ENCODE data around the gene COL18A1. TPM values are rescaled to one million over a fixed set of nuclear protein-coding genes. Genes with fewer than 3 reads are reported as not detected.
"Not testable (repeated sequence)": the region's sequence is repeated elsewhere in the genome, so short reads cannot be mapped to it uniquely, and the experiment has no call there.

COL18A1 gene
- total RNA-seq, 3 donors from 2014 or later (not counting 1 experiment from before 2014, with no cell fraction given), result 12.3 to 22.3 (median 12.7) TPM

GRCh38 chr21:45524756-45525152 lies 119.8 kb downstream of the COL18A1 start:
- no peak for TF ChIP-seq CTCF (IDR thresholded peaks at IDR 0.05)
- DNase-seq, result no peak
- Histone ChIP-seq H3K27ac (ENCODE audit: low read length) (no peak overlapping the region), H3K9me3 (ENCODE audit: control insufficient read depth, insufficient read depth, low read length) (no peaks in the 10 kb centered on the region), H3K4me3 (ENCODE audit: low read length) (no peak overlapping the region), H3K4me1 (ENCODE audit: control insufficient read depth, insufficient read depth, low read length) (no peaks in the 10 kb centered on the region), H3K36me3 (ENCODE audit: control insufficient read depth, insufficient read depth, low read length) (peaks cover 2% of the 10 kb centered on the region), H3K27me3 (ENCODE audit: control insufficient read depth, insufficient read depth, low read length) (no peaks in the 10 kb centered on the region)
- Mint-ChIP-seq H3K4me1 (no peaks in the 10 kb centered on the region), H3K36me3 (peaks cover 6% of the 10 kb centered on the region), H3K4me3 (no peak overlapping the region), H3K27me3 (ENCODE audit: low read depth in 2 of 2) (no peaks in the 10 kb centered on the region), H3K9me3 (peaks cover 2 to 3% of the 10 kb centered on the region in 2 donors), H3K27ac (no peak overlapping the region)
- 94% methylated on average over 11 of the region's 11 CpGs for WGBS (ENCODE audit: insufficient coverage)
- intact Hi-C loops (cut with micrococcal nuclease), result no loop called here
- ATAC-seq, result no peak

GRCh38 chr21:45525153-45525909 lies 120.4 kb downstream of the COL18A1 start:
- ATAC-seq (no peak), DNase-seq (no peak)
- intact Hi-C loops (cut with micrococcal nuclease), result no loop called here
- H3K9me3 ChIP-seq (ENCODE audit: control insufficient read depth, insufficient read depth, low read length), result no peaks in the 10 kb centered on the region
- no peak overlapping the region for H3K27ac Mint-ChIP-seq
- H3K27me3 ChIP-seq (ENCODE audit: control insufficient read depth, insufficient read depth, low read length), result no peaks in the 10 kb centered on the region
- no peak overlapping the region for H3K4me3 ChIP-seq (ENCODE audit: low read length)
- H3K4me1 ChIP-seq (ENCODE audit: control insufficient read depth, insufficient read depth, low read length), result no peaks in the 10 kb centered on the region
- H3K9me3 Mint-ChIP-seq, result no peaks in the 10 kb centered on the region
- H3K36me3 Mint-ChIP-seq, result peaks cover under 1% of the 10 kb centered on the region
- H3K4me1 Mint-ChIP-seq, result no peaks in the 10 kb centered on the region
- no peaks in the 10 kb centered on the region for H3K27me3 Mint-ChIP-seq (ENCODE audit: low read depth in 2 of 2)
- no peak overlapping the region for H3K4me3 Mint-ChIP-seq
- H3K36me3 ChIP-seq (ENCODE audit: control insufficient read depth, insufficient read depth, low read length), result peaks cover 4% of the 10 kb centered on the region
- no peak overlapping the region for H3K27ac ChIP-seq (ENCODE audit: low read length)
- 96% methylated on average over 29 of the region's 29 CpGs for WGBS (ENCODE audit: insufficient coverage)
- no peak for TF ChIP-seq CTCF (IDR thresholded peaks at IDR 0.05)

GRCh38 chr21:45525910-45526306 lies 120.9 kb downstream of the COL18A1 start:
- no peak overlapping the region for H3K4me3 Mint-ChIP-seq
- Histone ChIP-seq H3K9me3 (ENCODE audit: control insufficient read depth, insufficient read depth, low read length) (no peaks in the 10 kb centered on the region), H3K27ac (ENCODE audit: low read length) (no peak overlapping the region), H3K27me3 (ENCODE audit: control insufficient read depth, insufficient read depth, low read length) (no peaks in the 10 kb centered on the region), H3K36me3 (ENCODE audit: control insufficient read depth, insufficient read depth, low read length) (peaks cover 4% of the 10 kb centered on the region), H3K4me3 (ENCODE audit: low read length) (no peak overlapping the region), H3K4me1 (ENCODE audit: control insufficient read depth, insufficient read depth, low read length) (no peaks in the 10 kb centered on the region)
- H3K27ac Mint-ChIP-seq, result no peak overlapping the region
- H3K9me3 Mint-ChIP-seq, result no peaks in the 10 kb centered on the region
- no peaks in the 10 kb centered on the region for H3K27me3 Mint-ChIP-seq (ENCODE audit: low read depth in 2 of 2)
- intact Hi-C loops (cut with micrococcal nuclease), result no loop called here
- no peaks in the 10 kb centered on the region for H3K36me3 Mint-ChIP-seq
- H3K4me1 Mint-ChIP-seq, result no peaks in the 10 kb centered on the region
- ATAC-seq (no peak), DNase-seq (no peak)
- WGBS (ENCODE audit: insufficient coverage), result 94% methylated on average over 11 of the region's 11 CpGs
- TF ChIP-seq CTCF (IDR thresholded peaks at IDR 0.05), result no peak

- H3K27ac ChIP-seq (ENCODE audit: low read length); H3K9me3 ChIP-seq (ENCODE audit: control insufficient read depth, insufficient read depth, low read length); H3K36me3 ChIP-seq (ENCODE audit: control insufficient read depth, insufficient read depth, low read length); intact Hi-C loops (cut with micrococcal nuclease); H3K9me3 Mint-ChIP-seq; H3K27ac Mint-ChIP-seq; H3K27me3 Mint-ChIP-seq (ENCODE audit: low read depth in 2 of 2); H3K36me3 Mint-ChIP-seq; H3K4me3 Mint-ChIP-seq; DNase-seq; H3K4me1 ChIP-seq (ENCODE audit: control insufficient read depth, insufficient read depth, low read length); ATAC-seq; H3K4me1 Mint-ChIP-seq; H3K27me3 ChIP-seq (ENCODE audit: control insufficient read depth, insufficient read depth, low read length); H3K4me3 ChIP-seq (ENCODE audit: low read length): not testable (repeated sequence)
- WGBS (ENCODE audit: insufficient coverage), result 91% methylated on average over 18 of the region's 19 CpGs
Observed at GRCh38 chr21:45527151-45527999, 122.4 kb downstream of the COL18A1 start.
